CD4-positive, CD25-positive, alpha-beta regulatory T cell (primary cell): ENCODE data around the gene FSHB. TPM values are rescaled to one million over a fixed set of nuclear protein-coding genes. Genes with fewer than 3 reads are reported as not detected.

Source experiments
- ATAC-seq, 2 donors: fragments of 150-1000 bp; cut with Tn5 transposase; one replicate each; pipeline ENCODE4 v1.10.0; 2021; ENCODE audit warnings: low read depth in 2 of 2, moderate number of reproducible peaks in 2 of 2, moderate library complexity in 1 of 2
- DNase-seq, 3 donors: peaks; one replicate each; pipeline versions ENCODE4 v3.0.0 to v3.0.0-alpha.2; 2012 to 2022; ENCODE audit warnings: mixed read lengths in 1 of 3
- H3K27ac ChIP-seq: one replicate; pipeline ENCODE4 v1.7.0; 2013; ENCODE audit warnings: mild to moderate bottlenecking, low read length; ENCODE audit not compliant: insufficient read depth, poor library complexity, severe bottlenecking
- H3K27me3 ChIP-seq: one replicate; pipeline ENCODE4 v1.7.0; 2013; ENCODE audit warnings: low read length; ENCODE audit not compliant: control insufficient read depth, insufficient read depth
- H3K36me3 ChIP-seq: one replicate; pipeline ENCODE4 v1.7.0; 2013; ENCODE audit warnings: mild to moderate bottlenecking, low read length, moderate library complexity; ENCODE audit not compliant: control insufficient read depth, insufficient read depth
- H3K4me1 ChIP-seq: 2 replicates; pipeline ENCODE4 v1.7.0; 2013; ENCODE audit warnings: mild to moderate bottlenecking, low read length; ENCODE audit not compliant: insufficient read depth, control insufficient read depth, poor library complexity, severe bottlenecking
- H3K4me3 ChIP-seq: one replicate; pipeline ENCODE4 v1.7.0; 2013; ENCODE audit warnings: low read depth, mild to moderate bottlenecking, low read length, moderate library complexity
- H3K9me3 ChIP-seq, 2 experiments: 1 replicate in 1 of 2; 2 replicates in 1 of 2; pipeline ENCODE4 v1.7.0; 2013; ENCODE audit warnings: low read length in 2 of 2, mild to moderate bottlenecking in 1 of 2, moderate library complexity in 1 of 2; ENCODE audit not compliant: control insufficient read depth in 2 of 2
- H3K27ac Mint-ChIP-seq, 3 donors: one replicate each; pipeline ENCODE4 v1.8.0; 2020 to 2022; ENCODE audit warnings: mild to moderate bottlenecking in 3 of 3, mixed read lengths in 3 of 3, moderate library complexity in 2 of 3
- H3K27me3 Mint-ChIP-seq: one replicate; pipeline ENCODE4 v1.8.0; 2022; ENCODE audit warnings: mild to moderate bottlenecking, mixed read lengths
- H3K36me3 Mint-ChIP-seq: one replicate; pipeline ENCODE4 v1.8.0; 2020; ENCODE audit warnings: mixed read lengths
- H3K4me1 Mint-ChIP-seq, 4 donors: one replicate each; pipeline ENCODE4 v1.8.0; 2020 to 2022; ENCODE audit warnings: mixed read lengths in 4 of 4, mild to moderate bottlenecking in 1 of 4
- H3K4me3 Mint-ChIP-seq, 4 donors: one replicate each; pipeline ENCODE4 v1.8.0; 2020 to 2022; ENCODE audit warnings: mild to moderate bottlenecking in 4 of 4, mixed read lengths in 4 of 4, moderate library complexity in 3 of 4
- H3K9me3 Mint-ChIP-seq, 7 donors: one replicate each; pipeline ENCODE4 v1.8.0; 2020 to 2022; ENCODE audit warnings: mixed read lengths in 7 of 7, mild to moderate bottlenecking in 3 of 7, moderate library complexity in 2 of 7
- polyA plus RNA-seq, 4 donors: library from polyadenylated mRNA; unstranded; fragments of 300-500 nt; fragmentation: Illumina TruSeq; gene quantifications; one replicate each; pipeline ENCODE4 v1.2.3, GENCODE V29; 2021
- total RNA-seq: library from RNA; stranded (reverse); gene quantifications from one replicate; pipeline ENCODE4 v1.2.3, GENCODE V29; 2022

Gene FSHB
- total and polyA plus RNA-seq, 5 donors from 2014 or later, result not detected

DNA sequence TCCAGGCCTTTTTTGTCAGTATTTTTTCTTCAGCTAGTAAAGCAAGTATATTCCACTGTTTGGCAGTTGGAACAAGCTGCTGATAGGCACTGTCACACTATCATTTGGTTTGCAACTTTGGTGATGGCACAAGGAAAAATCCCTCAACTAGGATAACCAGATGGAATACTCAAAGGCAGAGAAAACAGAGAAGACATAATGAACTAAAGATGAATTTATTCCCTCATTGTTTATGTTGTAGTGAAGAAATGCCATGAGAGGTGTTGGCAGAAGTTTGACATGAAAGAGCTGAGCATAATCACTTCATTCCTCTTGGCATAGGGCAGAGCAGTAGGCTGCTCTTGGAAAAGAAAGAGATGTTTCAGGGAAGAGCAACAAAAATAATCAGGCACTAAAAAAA is 39.9 kb downstream of the FSHB start:
- no peaks in the 10 kb centered on the region for H3K36me3 ChIP-seq
- no peaks in the 10 kb centered on the region for H3K4me1 ChIP-seq
- DNase-seq (no peak), ATAC-seq (no peak)
- no peak overlapping the region for H3K4me3 ChIP-seq
- Mint-ChIP-seq H3K9me3 (peaks cover 0 to 5% (median 0%) of the 10 kb centered on the region in 7 donors), H3K4me3 (no peak overlapping the region), H3K36me3 (no peaks in the 10 kb centered on the region), H3K27me3 (peaks cover 18% of the 10 kb centered on the region), H3K27ac (no peak overlapping the region), H3K4me1 (no peaks in the 10 kb centered on the region)
- H3K9me3 ChIP-seq, result no peaks in the 10 kb centered on the region
- peaks cover 2% of the 10 kb centered on the region for H3K27me3 ChIP-seq
- no peak overlapping the region for H3K27ac ChIP-seq

DNA sequence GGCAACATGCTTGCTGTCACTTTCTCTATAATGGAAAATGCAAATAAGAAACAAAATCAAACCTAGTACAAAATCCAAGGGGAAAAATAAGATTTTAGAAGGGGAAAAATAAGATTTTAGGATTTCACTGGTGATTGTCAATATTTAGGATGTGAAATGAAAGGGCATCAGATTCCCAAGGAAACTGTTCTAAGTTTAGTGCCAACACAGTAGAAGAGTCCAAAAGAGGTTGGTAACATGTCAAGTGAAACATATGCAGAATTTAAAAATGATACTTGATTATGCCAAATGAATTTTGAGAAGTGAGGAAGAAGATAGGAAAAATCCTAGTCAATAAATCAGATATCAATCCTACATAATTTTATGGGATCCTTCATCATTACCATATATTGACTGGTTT is 46.4 kb downstream of the FSHB start:
- no peak overlapping the region for H3K4me3 ChIP-seq
- H3K9me3 ChIP-seq, result no peaks in the 10 kb centered on the region
- no peaks in the 10 kb centered on the region for H3K36me3 Mint-ChIP-seq
- H3K27me3 ChIP-seq, result peaks cover 2% of the 10 kb centered on the region
- H3K27ac ChIP-seq, result no peak overlapping the region
- H3K9me3 Mint-ChIP-seq, result peaks cover 0 to 2% (median 0%) of the 10 kb centered on the region in 7 donors
- DNase-seq, result no peak
- H3K4me1 Mint-ChIP-seq, result peaks cover 0 to 11% (median 4%) of the 10 kb centered on the region in 4 donors
- ATAC-seq, result no peak
- H3K4me1 ChIP-seq, result peaks cover 4% of the 10 kb centered on the region
- peaks cover 6% of the 10 kb centered on the region for H3K27me3 Mint-ChIP-seq
- no peak overlapping the region for H3K27ac Mint-ChIP-seq
- no peaks in the 10 kb centered on the region for H3K36me3 ChIP-seq
- H3K4me3 Mint-ChIP-seq, result no peak overlapping the region

DNA sequence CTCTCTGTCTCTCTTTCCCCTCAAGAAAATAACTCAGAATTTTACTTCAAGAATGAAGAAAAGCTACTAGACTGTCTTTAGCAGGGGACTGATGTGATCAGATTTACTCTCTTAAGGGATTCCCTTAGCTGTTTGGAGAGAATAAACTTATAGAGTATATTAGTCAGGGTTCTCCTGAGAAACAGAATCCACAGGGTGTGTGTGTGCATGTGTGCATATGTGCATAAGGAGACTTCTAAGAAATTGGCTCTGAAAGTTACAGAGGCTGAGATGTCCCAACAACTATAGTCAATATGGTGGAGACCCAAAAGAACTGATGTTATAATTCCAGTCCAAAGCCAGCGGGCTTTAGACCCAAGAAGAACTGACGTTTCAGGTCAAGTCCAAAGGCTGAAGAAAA is 49.0 kb downstream of the FSHB start:
- no peak overlapping the region for H3K4me3 ChIP-seq
- no peaks in the 10 kb centered on the region for H3K9me3 ChIP-seq
- Mint-ChIP-seq H3K4me3 (no peak overlapping the region), H3K27ac (no peak overlapping the region), H3K4me1 (peaks cover 0 to 14% (median 4%) of the 10 kb centered on the region in 4 donors), H3K36me3 (no peaks in the 10 kb centered on the region), H3K9me3 (peaks cover 0 to 5% (median 0%) of the 10 kb centered on the region in 7 donors), H3K27me3 (no peaks in the 10 kb centered on the region)
- no peak for ATAC-seq
- H3K27me3 ChIP-seq, result peaks cover 2% of the 10 kb centered on the region
- no peak overlapping the region for H3K27ac ChIP-seq
- DNase-seq, result no peak
- no peaks in the 10 kb centered on the region for H3K36me3 ChIP-seq
- peaks cover 5% of the 10 kb centered on the region for H3K4me1 ChIP-seq

DNA sequence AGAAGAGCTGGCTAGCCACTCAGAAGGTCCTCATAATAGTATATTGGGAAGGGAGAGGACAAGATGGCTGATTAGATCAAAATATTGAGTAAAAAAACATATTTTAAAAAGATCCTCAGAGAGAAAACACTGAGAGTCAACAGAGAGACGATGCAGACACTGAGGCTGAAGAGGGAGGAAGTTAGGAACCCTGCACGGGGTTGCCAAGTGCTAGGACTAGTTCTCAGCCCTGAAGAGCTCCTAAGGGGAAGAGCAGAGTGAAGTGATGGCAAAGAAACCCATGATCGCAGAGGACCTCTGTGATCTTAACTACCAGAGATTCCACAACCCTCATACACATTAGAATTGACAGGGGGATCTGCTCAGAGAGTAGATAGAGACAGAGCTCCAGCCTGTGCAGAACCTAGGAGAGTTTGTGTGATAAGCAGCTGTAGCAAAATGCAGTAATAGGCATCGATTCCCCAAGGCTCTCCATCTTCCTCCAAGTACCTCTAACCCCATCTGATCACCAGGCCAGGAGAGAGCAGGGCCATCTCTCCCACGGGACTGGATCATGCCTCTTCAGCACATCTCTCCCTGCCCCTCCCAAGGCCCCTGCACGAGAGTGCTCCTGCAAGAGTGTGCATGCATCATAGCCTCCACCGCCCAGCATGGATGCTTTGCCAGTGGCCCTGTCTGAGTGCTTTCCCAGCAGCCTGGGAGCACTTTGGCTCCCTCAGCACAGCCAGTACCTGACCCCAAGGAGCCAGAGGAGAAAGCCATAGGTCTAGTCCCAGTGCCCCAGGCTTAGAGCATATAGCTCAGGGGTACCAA is 50.9 kb downstream of the FSHB start:
- H3K36me3 ChIP-seq, result no peaks in the 10 kb centered on the region
- no peak for ATAC-seq
- Mint-ChIP-seq H3K36me3 (no peaks in the 10 kb centered on the region), H3K4me3 (no peak overlapping the region), H3K27ac (no peak overlapping the region), H3K27me3 (no peaks in the 10 kb centered on the region), H3K9me3 (peaks cover 0 to 5% (median 0%) of the 10 kb centered on the region in 7 donors), H3K4me1 (peaks cover 0 to 14% (median 4%) of the 10 kb centered on the region in 4 donors)
- no peak overlapping the region for H3K4me3 ChIP-seq
- H3K27ac ChIP-seq, result no peak overlapping the region
- H3K27me3 ChIP-seq, result peaks cover 2% of the 10 kb centered on the region
- DNase-seq, result no peak
- H3K4me1 ChIP-seq, result peaks cover 5% of the 10 kb centered on the region
- no peaks in the 10 kb centered on the region for H3K9me3 ChIP-seq

DNA sequence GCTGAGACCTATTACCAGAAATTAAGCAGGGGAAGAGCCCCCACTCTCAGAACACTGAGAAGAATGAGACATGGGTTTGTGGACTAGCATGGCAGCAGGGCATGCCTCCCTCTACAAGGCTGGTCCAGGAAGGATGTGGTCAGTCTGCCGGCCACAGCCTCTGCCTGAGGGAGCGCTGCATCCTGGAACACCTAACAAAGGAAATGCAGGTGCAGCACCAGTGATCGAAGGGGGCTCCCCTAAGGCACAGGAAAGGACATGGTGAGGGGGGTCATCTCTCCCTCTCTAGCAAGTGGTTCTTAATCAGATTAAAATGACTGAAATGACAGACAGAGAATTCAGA is 51.4 kb downstream of the FSHB start:
- Histone ChIP-seq H3K27ac (no peak overlapping the region), H3K9me3 (no peaks in the 10 kb centered on the region), H3K27me3 (peaks cover 2% of the 10 kb centered on the region), H3K36me3 (no peaks in the 10 kb centered on the region), H3K4me3 (no peak overlapping the region), H3K4me1 (peaks cover 5% of the 10 kb centered on the region)
- Mint-ChIP-seq H3K4me3 (no peak overlapping the region), H3K36me3 (no peaks in the 10 kb centered on the region), H3K4me1 (peaks cover 0 to 14% (median 4%) of the 10 kb centered on the region in 4 donors), H3K27me3 (no peaks in the 10 kb centered on the region), H3K27ac (no peak overlapping the region), H3K9me3 (peaks cover 0 to 5% (median 0%) of the 10 kb centered on the region in 7 donors)
- peak in 1 of 2 donors; percentile 40 for ATAC-seq
- peak in 1 of 3 donors; percentile 35 for DNase-seq

Other genes with a start within 250 kb of the FSHB start
- not detected for gene KCNA4, start 214.0 kb upstream of the FSHB start, total RNA-seq
- gene KCNA4, start 214.0 kb upstream of the FSHB start, polyA plus RNA-seq, result not detected
- 23.3 TPM for gene ARL14EP, start 92.1 kb downstream of the FSHB start, total RNA-seq
- gene ARL14EP, start 92.1 kb downstream of the FSHB start, polyA plus RNA-seq, result 10 to 100 TPM; 50.6 to 82.1 (median 60.8) TPM